B cell (primary cell): ENCODE data around the gene PSORS1C1. TPM values are rescaled to one million over a fixed set of nuclear protein-coding genes. Genes with fewer than 3 reads are reported as not detected.

Source experiments
- ATAC-seq: fragments of 200-7000 bp; cut with Tn5 transposase; one replicate; pipeline ENCODE4 v1.10.0; 2021; ENCODE audit warnings: low read depth, mild to moderate bottlenecking, moderate number of reproducible peaks, moderate library complexity
- CTCF ChIA-PET: fragments of 350-600 bp; sonication (Branson Sonifier 250); formaldehyde crosslinking; loops from one replicate; lab custom pipeline; 2021; ENCODE audit warnings: antibody characterized with exemption, inconsistent platforms; lab: Charles Lee
- POLR2A ChIA-PET: fragments of 350-600 bp; sonication (Branson Sonifier 250); formaldehyde crosslinking; loops from one replicate; lab custom pipeline; 2021; ENCODE audit warnings: antibody characterized with exemption; lab: Charles Lee
- DNase-seq: peaks from one replicate; pipeline ENCODE4 v3.0.0; 2013
- H2AFZ ChIP-seq: 2 replicates; pipeline ENCODE4 v1.6.1; 2012; ENCODE audit warnings: mild to moderate bottlenecking, low read depth, low read length; ENCODE audit not compliant: insufficient read depth, poor library complexity, severe bottlenecking
- H3K27ac ChIP-seq, 2 donors: 1 replicate in 1 of 2; 2 replicates in 1 of 2; pipeline ENCODE4 v1.5.1; 2012 to 2013; ENCODE audit warnings: low read length in 2 of 2, mild to moderate bottlenecking in 2 of 2, moderate library complexity in 1 of 2
- H3K27me3 ChIP-seq, 4 experiments: fragments of 200-600 bp in 1 of 4; sonication (generic) in 1 of 4; replicated peaks in 1 of 4; 1 replicate in 2 of 4; 2 replicates in 2 of 4; pipeline versions ENCODE4 v1.6.1 to v1.7.0; 2013 to 2016; ENCODE audit warnings: low read length in 3 of 4, mild to moderate bottlenecking in 2 of 4, mixed read lengths in 1 of 4, moderate library complexity in 1 of 4; ENCODE audit not compliant: insufficient read depth in 4 of 4, control insufficient read depth in 3 of 4; ENCODE audit errors: control extremely low read depth in 1 of 4
- H3K36me3 ChIP-seq, 2 experiments: replicated peaks in 1 of 2; 1 replicate in 1 of 2; 2 replicates in 1 of 2; pipeline versions ENCODE4 v1.6.1 to v1.7.1; 2013; ENCODE audit warnings: low read length in 1 of 2; ENCODE audit not compliant: insufficient read depth in 2 of 2, control insufficient read depth in 1 of 2; ENCODE audit errors: control extremely low read depth in 1 of 2, extremely low read depth in 1 of 2
- H3K4me1 ChIP-seq, 2 donors: fragments of 200-600 bp in 1 of 2; sonication (generic) in 1 of 2; 1 replicate in 1 of 2; 2 replicates in 1 of 2; pipeline versions ENCODE4 v1.5.1 to v1.6.1; 2013 to 2017; ENCODE audit warnings: low read length in 2 of 2; ENCODE audit not compliant: control insufficient read depth in 2 of 2, insufficient read depth in 2 of 2
- H3K4me2 ChIP-seq: replicated peaks from 2 replicates; pipeline ENCODE3; 2012; ENCODE audit warnings: mild to moderate bottlenecking, low read depth, low read length; ENCODE audit not compliant: poor library complexity, severe bottlenecking
- H3K4me3 ChIP-seq, 5 experiments: fragments of 200-600 bp in 1 of 5; sonication (generic) in 1 of 5; 1 replicate in 3 of 5; 2 replicates in 2 of 5; pipeline versions ENCODE4 v1.5.1 to v1.7.0; 2011 to 2016; ENCODE audit warnings: low read length in 4 of 5, mild to moderate bottlenecking in 4 of 5, low read depth in 2 of 5, control low read depth in 1 of 5, moderate library complexity in 1 of 5; ENCODE audit not compliant: insufficient read depth in 1 of 5; ENCODE audit errors: control extremely low read depth in 1 of 5, extremely low read depth in 1 of 5
- H3K79me2 ChIP-seq: fragments of 200-600 bp; sonication (generic); one replicate; pipeline ENCODE4 v1.6.0; 2016; ENCODE audit warnings: low read length; ENCODE audit not compliant: control insufficient read depth, insufficient read depth
- H3K9ac ChIP-seq: fragments of 200-600 bp; sonication (generic); 2 replicates; pipeline ENCODE4 v1.6.1; 2017; ENCODE audit warnings: mild to moderate bottlenecking, low read length, moderate library complexity
- H3K9me3 ChIP-seq, 3 donors: one replicate each; pipeline versions ENCODE4 v1.6.1 to v1.7.1; 2013; ENCODE audit warnings: low read length in 2 of 3; ENCODE audit not compliant: control insufficient read depth in 2 of 3, insufficient read depth in 1 of 3; ENCODE audit errors: control extremely low read depth in 1 of 3
- H4K20me1 ChIP-seq: 2 replicates; pipeline ENCODE4 v1.6.0; 2012; ENCODE audit warnings: mild to moderate bottlenecking, low read length; ENCODE audit not compliant: insufficient read depth, control insufficient read depth, poor library complexity, severe bottlenecking
- H3K27ac Mint-ChIP-seq: one replicate; pipeline ENCODE4 v1.8.0; 2021; ENCODE audit warnings: mixed read lengths
- H3K27me3 Mint-ChIP-seq: one replicate; pipeline ENCODE4 v1.8.0; 2021; ENCODE audit warnings: mixed read lengths
- H3K4me1 Mint-ChIP-seq: one replicate; pipeline ENCODE4 v1.8.0; 2021; ENCODE audit warnings: mixed read lengths
- H3K4me3 Mint-ChIP-seq: one replicate; pipeline ENCODE4 v1.8.0; 2021; ENCODE audit warnings: mixed read lengths
- H3K9me3 Mint-ChIP-seq: one replicate; pipeline ENCODE4 v1.8.0; 2022; ENCODE audit warnings: mixed read lengths; ENCODE audit not compliant: insufficient read depth
- CTCF ChIP-seq: fragments of 200-600 bp; IDR thresholded peaks from one replicate; pipeline ENCODE4 v1.8.0; 2022; ENCODE audit warnings: antibody characterized with exemption, mild to moderate bottlenecking
- EZH2 ChIP-seq: IDR thresholded peaks from 2 replicates; pipeline ENCODE4 v1.6.1; 2012; ENCODE audit warnings: borderline replicate concordance, low read depth, mild to moderate bottlenecking, moderate library complexity, low read length; ENCODE audit not compliant: insufficient read depth, poor library complexity, severe bottlenecking
- WGBS: methylation state at CpG from one replicate; pipeline ENCODE4 v1.1.5; 2013; ENCODE audit warnings: missing lambda C conversion rate; ENCODE audit not compliant: insufficient coverage; 5-methylcytosine and 5-hydroxymethylcytosine counted together
- intact Hi-C: fragments of 100-400 bp; cut with micrococcal nuclease; formaldehyde crosslinking; loops from one replicate; pipeline ENCODE4 v1.10.0; 2022
- polyA plus RNA-seq: library from polyadenylated mRNA; depleted of rRNA; stranded (reverse); fragments of >200 nt; gene quantifications from 2 replicates; pipeline ENCODE4 v1.2.3, GENCODE V29; 2012
- total RNA-seq, 2 donors: library from RNA; stranded (reverse); fragments of 120-200 nt in 1 of 2; gene quantifications; 1 replicate in 1 of 2; 2 replicates in 1 of 2; pipeline versions ENCODE4 v1.2.3 to v1.2.4, GENCODE V29; 2013 to 2022

PSORS1C1 gene
- total and polyA plus RNA-seq, 2 donors (not counting 1 experiment from before 2014, with no cell fraction given), result not detected

- peaks cover 33% of the 10 kb centered on the region for H3K27me3 Mint-ChIP-seq
- no peak for ATAC-seq
- Histone ChIP-seq H3K9ac (no peak overlapping the region), H3K4me1 (peaks cover 0 to 6% of the 10 kb centered on the region in 2 donors), H3K79me2 (no peaks in the 10 kb centered on the region), H3K4me2 (no peak overlapping the region), H3K27ac (no peak overlapping the region), H3K4me3 (no peak overlapping the region), H3K36me3 (no peaks in the 10 kb centered on the region), H4K20me1 (no peaks in the 10 kb centered on the region), H2AFZ (no peak overlapping the region), H3K27me3 (peaks cover 0 to 3% (median 0%) of the 10 kb centered on the region in 4 experiments), H3K9me3 (no peaks in the 10 kb centered on the region)
- no peak for DNase-seq
- WGBS, result 85% methylated on average over 10 of the region's 12 CpGs
- no peak overlapping the region for H3K27ac Mint-ChIP-seq
- intact Hi-C loops, result no loop called here
- H3K9me3 Mint-ChIP-seq, result no peaks in the 10 kb centered on the region
- ChIA-PET POLR2A (no interaction called here), CTCF (interaction anchor here (0.6 to 2.5 kb wide), 6 partner anchors 10 to 293 kb away, joined by 4 to 9 read pairs (median 5); no protein-coding TSS in a partner anchor)
- TF ChIP-seq EZH2 (no peak), CTCF (no peak)
- peaks cover 5% of the 10 kb centered on the region for H3K4me1 Mint-ChIP-seq
- no peak overlapping the region for H3K4me3 Mint-ChIP-seq
Measured at GRCh38 chr6:31115941-31116560, 1.5 kb downstream of the PSORS1C1 start.

DNA sequence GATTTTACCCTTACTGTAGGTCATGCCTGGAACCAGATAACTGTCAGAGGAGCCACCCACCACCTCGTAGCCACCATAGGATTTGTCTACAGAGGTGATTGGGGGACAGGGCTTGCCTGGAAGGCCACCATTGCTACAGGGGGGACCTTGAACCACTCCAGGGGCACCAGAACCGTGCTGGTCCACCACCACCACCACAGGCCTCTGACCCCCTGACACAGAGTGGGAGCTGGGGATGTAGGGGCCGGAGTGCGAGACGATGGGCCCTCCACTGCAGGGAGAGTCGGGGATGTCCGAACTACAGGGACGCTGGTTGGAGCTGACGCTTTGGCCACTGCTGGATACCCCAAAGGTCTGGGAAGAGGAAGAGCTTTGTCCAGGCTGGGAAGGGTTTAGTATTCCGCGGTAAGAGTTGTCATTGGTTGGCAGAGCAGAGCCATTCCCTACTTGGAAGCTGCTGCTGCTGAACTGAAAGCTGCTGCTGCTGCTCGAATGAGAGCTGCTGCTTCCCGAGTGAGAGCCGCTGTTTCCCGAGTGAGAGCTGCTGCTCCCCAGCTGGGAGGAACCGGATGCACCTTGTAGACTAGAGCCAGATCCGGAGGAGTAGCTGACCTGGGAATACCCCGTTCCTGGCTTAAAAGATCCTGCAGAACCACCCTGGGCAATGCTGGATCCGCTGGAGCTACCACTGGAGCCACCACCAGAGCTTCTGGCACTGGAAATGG lies 2.2 kb downstream of the PSORS1C1 start:
- intact Hi-C loops, result no loop called here
- WGBS, result 92% methylated on average over 17 of the region's 19 CpGs
- CTCF ChIA-PET, result interaction anchor here (0.6 to 2.5 kb wide), 6 partner anchors 10 to 294 kb away, joined by 4 to 9 read pairs (median 5); no protein-coding TSS in a partner anchor

More for the DNA sequence above, 2.2 kb downstream of the PSORS1C1 start:
- Histone ChIP-seq H3K4me3 (no peak overlapping the region), H3K9ac (no peak overlapping the region), H3K9me3 (no peaks in the 10 kb centered on the region), H3K79me2 (no peaks in the 10 kb centered on the region), H3K27me3 (peaks cover 0 to 4% (median 1%) of the 10 kb centered on the region in 4 experiments), H3K27ac (no peak overlapping the region), H3K36me3 (no peaks in the 10 kb centered on the region), H3K4me2 (no peak overlapping the region), H4K20me1 (no peaks in the 10 kb centered on the region), H2AFZ (no peak overlapping the region), H3K4me1 (peaks cover 0 to 6% of the 10 kb centered on the region in 2 donors)
- Mint-ChIP-seq H3K27ac (no peak overlapping the region), H3K27me3 (peaks cover 35% of the 10 kb centered on the region), H3K4me3 (no peak overlapping the region), H3K9me3 (no peaks in the 10 kb centered on the region), H3K4me1 (peaks cover 5% of the 10 kb centered on the region)
- TF ChIP-seq CTCF (no peak), EZH2 (no peak)
- DNase-seq, result no peak
- ATAC-seq, result no peak
- POLR2A ChIA-PET, result no interaction called here
